Muscle of leg (tissue), 16 donors: ENCODE data around the gene PAM16. TPM values are rescaled to one million over a fixed set of nuclear protein-coding genes. Genes with fewer than 3 reads are reported as not detected.
A peak's percentile ranks its signal among the peaks of the same experiment; 100 is the strongest.
"Not testable (repeated sequence)": the region's sequence is repeated elsewhere in the genome, so short reads cannot be mapped to it uniquely, and the experiment has no call there.

Experiments used
- DNase-seq: peaks from one replicate; pipeline ENCODE4 v3.0.0; 2013
- H3K27ac ChIP-seq: one replicate; pipeline ENCODE4 v1.5.1; 2013; ENCODE audit warnings: mild to moderate bottlenecking, low read length, control low read depth
- H3K27me3 ChIP-seq: one replicate; pipeline ENCODE4 v1.6.1; 2013; ENCODE audit warnings: low read length; ENCODE audit not compliant: control insufficient read depth, insufficient read depth
- H3K36me3 ChIP-seq: one replicate; pipeline ENCODE4 v1.6.1; 2013; ENCODE audit warnings: low read length; ENCODE audit not compliant: control insufficient read depth, insufficient read depth
- H3K4me1 ChIP-seq: one replicate; pipeline ENCODE4 v1.6.1; 2013; ENCODE audit warnings: low read length; ENCODE audit not compliant: control insufficient read depth, insufficient read depth
- H3K4me3 ChIP-seq: one replicate; pipeline ENCODE4 v1.5.1; 2013; ENCODE audit warnings: low read length, control low read depth
- H3K9me3 ChIP-seq: replicated peaks from 2 replicates; pipeline ENCODE4 v1.6.1; 2013; ENCODE audit warnings: low read depth, low read length; ENCODE audit not compliant: control insufficient read depth
- WGBS: methylation state at CpG from one replicate; pipeline ENCODE4 v1.1.5; 2013; ENCODE audit warnings: missing lambda C conversion rate; ENCODE audit not compliant: insufficient coverage; 5-methylcytosine and 5-hydroxymethylcytosine counted together
- long read RNA-seq, 11 donors: transcript quantifications; one replicate each; lab custom pipeline, GENCODE V29; 2026
- polyA plus RNA-seq, 8 donors: library from polyadenylated mRNA; unstranded; fragments of 120-200 nt; gene quantifications; one replicate each; pipeline versions ENCODE4 v1.2.1 to v1.2.3, GENCODE V29; 2013; ENCODE audit warnings: inconsistent platforms in 1 of 8, low replicate concordance in 1 of 8; ENCODE audit not compliant: insufficient read length in 8 of 8, insufficient read depth in 1 of 8
- total RNA-seq: library from RNA; stranded (reverse); fragments of 120-200 nt; gene quantifications from one replicate; pipeline ENCODE4 v1.2.4, GENCODE V29; 2013

PAM16 gene
- total RNA-seq (31.5 TPM), polyA plus RNA-seq (10 to 100 TPM; 22.1 to 34.0 (median 27.2) TPM)
- long read RNA-seq, donor 1, transcript PAM16-201 (5 exons, 587 nt) = major isoform, 9 of 21 reads
- long read RNA-seq, donor 1, partial matches to known transcripts = 12 of 21 reads
- long read RNA-seq, donor 1, other reads (novel, unspliced or antisense) = 0 of 21 reads
- long read RNA-seq, donor 2, partial matches to known transcripts = 0 of 4 reads
- long read RNA-seq, donor 2, other reads (novel, unspliced or antisense) = 0 of 4 reads
- long read RNA-seq, donor 3, transcript PAM16-201 (5 exons, 587 nt) = major isoform, 13 of 18 reads
- long read RNA-seq, donor 3, partial matches to known transcripts = 0 of 18 reads
- long read RNA-seq, donor 3, other reads (novel, unspliced or antisense) = 0 of 18 reads
- long read RNA-seq, donor 4, transcript PAM16-201 (5 exons, 587 nt) = major isoform, 21 of 50 reads
- long read RNA-seq, donor 4, partial matches to known transcripts = 18 of 50 reads
- long read RNA-seq, donor 4, other reads (novel, unspliced or antisense) = 10 of 50 reads
- long read RNA-seq, donor 5, transcript PAM16-201 (5 exons, 587 nt) = major isoform, 22 of 29 reads
- long read RNA-seq, donor 5, partial matches to known transcripts = 0 of 29 reads
- long read RNA-seq, donor 5, other reads (novel, unspliced or antisense) = 0 of 29 reads
- long read RNA-seq, donor 6, transcript PAM16-201 (5 exons, 587 nt) = major isoform, 39 of 99 reads
- long read RNA-seq, donor 6, partial matches to known transcripts = 54 of 99 reads
- long read RNA-seq, donor 6, other reads (novel, unspliced or antisense) = 0 of 99 reads
- long read RNA-seq, donor 7, transcript PAM16-201 (5 exons, 587 nt) = major isoform, 17 of 33 reads
- long read RNA-seq, donor 7, transcript PAM16-209 (5 exons, 650 nt) = minor isoform, 7 of 33 reads
- long read RNA-seq, donor 7, partial matches to known transcripts = 6 of 33 reads
- long read RNA-seq, donor 7, other reads (novel, unspliced or antisense) = 0 of 33 reads
- long read RNA-seq, donor 8, transcript PAM16-201 (5 exons, 587 nt) = major isoform, 13 of 17 reads
- long read RNA-seq, donor 8, partial matches to known transcripts = 0 of 17 reads
- long read RNA-seq, donor 8, other reads (novel, unspliced or antisense) = 0 of 17 reads
- long read RNA-seq, donor 9, transcript PAM16-201 (5 exons, 587 nt) = major isoform, 15 of 20 reads
- long read RNA-seq, donor 9, partial matches to known transcripts = 0 of 20 reads
- long read RNA-seq, donor 9, other reads (novel, unspliced or antisense) = 0 of 20 reads
- long read RNA-seq, donor 10, transcript PAM16-201 (5 exons, 587 nt) = major isoform, 35 of 43 reads
- long read RNA-seq, donor 10, transcript PAM16-206 (4 exons, 704 nt) = minor isoform, 5 of 43 reads
- long read RNA-seq, donor 10, partial matches to known transcripts = 0 of 43 reads
- long read RNA-seq, donor 10, other reads (novel, unspliced or antisense) = 0 of 43 reads
- long read RNA-seq, donor 11, transcript PAM16-201 (5 exons, 587 nt) = major isoform, 15 of 42 reads
- long read RNA-seq, donor 11, partial matches to known transcripts = 23 of 42 reads
- long read RNA-seq, donor 11, other reads (novel, unspliced or antisense) = 0 of 42 reads

DNA sequence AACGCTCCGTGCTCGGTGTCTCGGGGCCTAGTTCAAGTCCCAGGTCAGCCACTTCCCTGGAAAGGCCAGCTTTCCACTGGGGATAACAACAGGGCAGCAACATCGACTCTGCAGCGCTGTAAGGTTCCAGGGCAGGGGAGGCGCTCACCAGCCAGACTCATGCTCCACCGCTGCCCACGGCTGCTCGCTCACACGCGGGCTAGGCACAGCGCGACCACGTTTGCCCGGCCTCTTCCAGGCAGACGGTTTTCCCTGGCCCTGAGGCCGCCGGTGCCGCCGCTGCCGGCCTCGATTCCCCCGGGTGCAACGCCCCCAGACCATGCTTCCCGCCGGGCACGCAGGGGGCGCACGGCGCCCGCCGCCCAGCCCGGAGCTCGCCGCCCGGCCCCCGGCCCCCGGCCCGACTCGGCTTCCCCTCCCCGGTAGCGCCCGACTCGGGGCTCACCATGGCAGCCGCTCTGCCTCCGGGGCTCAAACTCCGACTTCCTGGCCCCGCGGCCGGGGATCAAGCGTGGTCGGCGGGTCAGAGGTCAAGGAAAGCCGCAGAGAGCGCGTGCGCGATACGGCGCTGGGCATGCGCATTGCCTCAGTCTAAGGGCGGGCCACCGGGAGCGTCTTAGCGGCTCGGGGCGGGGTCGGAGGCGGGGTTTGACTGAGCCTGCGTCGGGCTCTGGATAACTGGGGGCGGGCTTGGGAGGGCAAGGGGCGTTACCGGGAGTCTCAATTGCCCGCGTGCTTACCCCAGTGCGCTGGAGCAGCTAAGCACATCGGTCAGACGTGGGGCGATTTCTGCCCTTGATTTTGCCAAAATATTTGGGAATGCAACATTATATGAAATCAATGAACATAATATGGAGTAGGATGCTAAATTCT lies at the start of gene PAM16:
Gene PAM16, minus strand, starts transcription at position 535 of the 873 bp plus-strand sequence. Its CDS starts 87 bp downstream, at position 448.
- peaks cover 13% of the 10 kb centered on the region for H3K4me1 ChIP-seq
- H3K36me3 ChIP-seq = peaks cover 4% of the 10 kb centered on the region
- no peak within 1 kb of the TSS for H3K27ac ChIP-seq

DNA sequence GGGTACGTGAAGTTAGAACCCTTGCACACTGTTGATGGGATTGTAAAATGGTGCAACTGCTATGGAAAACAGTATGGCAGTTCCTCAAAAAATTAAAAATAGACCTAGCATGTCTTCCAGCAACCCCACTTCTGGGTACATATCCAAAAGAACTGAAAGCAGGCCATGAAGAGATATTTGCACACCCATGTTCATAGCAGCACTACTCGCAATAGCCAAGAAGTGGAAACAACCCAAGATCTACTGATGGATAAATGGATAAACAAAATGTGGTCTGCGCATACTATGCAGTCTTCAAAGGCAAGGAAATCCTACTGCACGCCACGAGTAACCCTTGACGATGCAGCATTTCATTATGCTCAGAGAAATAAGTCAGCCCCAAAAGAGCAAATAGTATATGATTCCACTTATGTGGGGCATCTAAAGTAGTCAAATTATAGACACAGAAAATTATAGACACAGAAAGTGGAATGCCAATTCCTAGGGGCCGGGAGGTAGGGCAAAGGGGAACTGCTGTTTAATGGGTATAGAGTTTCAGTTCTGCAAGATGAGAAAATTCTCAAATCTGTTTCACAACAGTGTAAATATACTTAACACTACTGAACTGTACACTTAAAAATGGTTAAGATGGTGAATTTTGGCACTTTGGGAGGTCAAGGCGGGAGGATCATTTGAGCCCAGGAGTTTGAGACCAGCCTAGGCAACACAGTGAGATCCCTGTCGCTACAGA lies 48.0 kb upstream of the PAM16 start:
- H3K27ac ChIP-seq = no peak overlapping the region
- H3K36me3 ChIP-seq = peaks cover 40% of the 10 kb centered on the region
- 85% methylated on average over 2 of the region's 9 CpGs for WGBS
- H3K4me3 ChIP-seq = no peak overlapping the region
- no peaks in the 10 kb centered on the region for H3K27me3 ChIP-seq
- DNase-seq = no peak
- peaks cover 6% of the 10 kb centered on the region for H3K4me1 ChIP-seq
- no peaks in the 10 kb centered on the region for H3K9me3 ChIP-seq

More for the DNA sequence above, at the start of gene PAM16:
- H3K4me3 ChIP-seq = peak within 1 kb of the TSS; percentile 80
- H3K9me3 ChIP-seq = no peaks in the 10 kb centered on the region
- peak; percentile 96 for DNase-seq
- no peaks in the 10 kb centered on the region for H3K27me3 ChIP-seq
- WGBS = under 1% methylated on average over 71 of the region's 81 CpGs

DNA sequence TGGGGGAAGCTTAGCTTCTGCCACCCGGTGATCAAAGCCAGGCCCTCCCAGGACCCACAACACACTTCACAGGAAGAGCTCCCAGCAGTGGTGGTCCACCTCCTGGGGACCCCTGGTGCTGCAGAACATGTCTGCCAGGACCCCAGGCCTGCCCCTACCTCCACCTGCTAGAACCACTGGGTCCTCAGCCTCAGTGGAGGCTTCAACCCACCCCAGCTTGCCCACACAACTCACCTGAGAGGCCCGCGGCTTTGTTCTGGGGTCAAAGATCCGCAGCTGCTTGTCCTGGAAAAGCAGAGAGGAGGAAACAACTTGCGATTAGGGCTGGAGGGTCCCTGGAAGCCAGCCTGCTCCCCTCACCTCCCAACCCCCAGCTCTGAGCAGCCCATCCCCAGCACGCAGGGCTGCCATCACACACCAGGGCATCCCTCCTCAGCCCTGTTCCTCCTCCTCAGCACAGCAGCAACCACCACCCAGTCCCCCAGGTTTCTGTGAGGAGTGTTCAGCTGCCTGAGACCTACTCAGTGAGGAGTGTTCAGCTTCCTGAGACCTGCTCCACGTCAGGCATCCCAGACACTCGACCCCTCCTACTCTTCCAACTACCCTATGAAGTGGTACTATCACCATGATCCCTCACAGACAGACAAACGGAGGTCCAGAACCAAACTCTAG lies 44.1 kb upstream of the PAM16 start:
- 71% methylated on average over 5 of the region's 9 CpGs for WGBS
- peaks cover 35% of the 10 kb centered on the region for H3K36me3 ChIP-seq

GRCh38 chr16:4393850-4394249 lies 42.7 kb upstream of the PAM16 start:
- 91% methylated on average over 6 of the region's 15 CpGs for WGBS
- DNase-seq, H3K27me3 ChIP-seq, H3K27ac ChIP-seq, H3K9me3 ChIP-seq, H3K4me3 ChIP-seq: not testable (repeated sequence)
- Histone ChIP-seq H3K36me3 (peaks cover 30% of the 10 kb centered on the region), H3K4me1 (peaks cover 45% of the 10 kb centered on the region)

More for the DNA sequence above, 44.1 kb upstream of the PAM16 start:
- H3K4me3 ChIP-seq = no peak overlapping the region
- no peak for DNase-seq
- no peak overlapping the region for H3K27ac ChIP-seq
- no peaks in the 10 kb centered on the region for H3K27me3 ChIP-seq
- H3K4me1 ChIP-seq = peaks cover 32% of the 10 kb centered on the region
- no peaks in the 10 kb centered on the region for H3K9me3 ChIP-seq

GRCh38 chr16:4393240-4393600 lies 42.1 kb upstream of the PAM16 start:
- H3K4me1 ChIP-seq = peaks cover 52% of the 10 kb centered on the region
- WGBS = 52% methylated on average over 4 of the region's 6 CpGs
- no peaks in the 10 kb centered on the region for H3K27me3 ChIP-seq
- DNase-seq = peak; percentile 37
- peak overlapping the region; percentile 62 for H3K27ac ChIP-seq
- H3K36me3 ChIP-seq = peaks cover 29% of the 10 kb centered on the region
- no peaks in the 10 kb centered on the region for H3K9me3 ChIP-seq
- no peak overlapping the region for H3K4me3 ChIP-seq

GRCh38 chr16:4392382-4393239 lies 41.5 kb upstream of the PAM16 start:
- Histone ChIP-seq H3K27ac (peak overlapping the region; percentile 62), H3K4me1 (peaks cover 58% of the 10 kb centered on the region), H3K36me3 (peaks cover 36% of the 10 kb centered on the region), H3K4me3 (no peak overlapping the region), H3K9me3 (no peaks in the 10 kb centered on the region), H3K27me3 (no peaks in the 10 kb centered on the region)
- WGBS = 30% methylated on average over 17 of the region's 27 CpGs
- peak; percentile 80 for DNase-seq

GRCh38 chr16:4391631-4392381 lies 40.7 kb upstream of the PAM16 start:
- peak; percentile 21 for DNase-seq
- H3K36me3 ChIP-seq = peaks cover 37% of the 10 kb centered on the region
- H3K27me3 ChIP-seq = no peaks in the 10 kb centered on the region
- peaks cover 63% of the 10 kb centered on the region for H3K4me1 ChIP-seq
- no peaks in the 10 kb centered on the region for H3K9me3 ChIP-seq
- no peak overlapping the region for H3K4me3 ChIP-seq
- H3K27ac ChIP-seq = peak overlapping the region; percentile 62
- WGBS = 53% methylated on average over 13 of the region's 22 CpGs
